Keratinocyte (primary cell): ENCODE data around the gene CMKLR1. TPM values are rescaled to one million over a fixed set of nuclear protein-coding genes. Genes with fewer than 3 reads are reported as not detected.

Source experiments
- DNase-seq: peaks from one replicate; pipeline ENCODE4 v3.0.0-alpha.2; 2011; ENCODE audit warnings: low read depth, missing footprints, low spot score
- FAIRE-seq: peaks from 2 replicates; lab custom pipeline; 2011; peaks lifted over from hg19 to GRCh38; lab: Jason Lieb, UNC
- H2AFZ ChIP-seq: 2 replicates; pipeline ENCODE4 v1.6.0; 2012; ENCODE audit warnings: low read length, control low read depth, inconsistent platforms; ENCODE audit not compliant: control insufficient read depth
- H3K27ac ChIP-seq: 2 replicates; pipeline ENCODE4 v1.5.1; 2011; ENCODE audit warnings: low read length; ENCODE audit not compliant: control insufficient read depth, insufficient read depth
- H3K27me3 ChIP-seq: 3 replicates; pipeline ENCODE4 v1.6.0; 2011; ENCODE audit warnings: low read length; ENCODE audit not compliant: control insufficient read depth, insufficient read depth; ENCODE audit errors: extremely low read depth
- H3K36me3 ChIP-seq, 2 experiments: 2 replicates in 1 of 2; 3 replicates in 1 of 2; pipeline ENCODE4 v1.5.1; 2011; ENCODE audit warnings: low read length in 2 of 2, mild to moderate bottlenecking in 1 of 2; ENCODE audit not compliant: control insufficient read depth in 2 of 2, insufficient read depth in 2 of 2; ENCODE audit errors: extremely low read depth in 1 of 2
- H3K4me1 ChIP-seq: 3 replicates; pipeline ENCODE4 v1.5.1; 2011; ENCODE audit warnings: low read length; ENCODE audit not compliant: control insufficient read depth, insufficient read depth; ENCODE audit errors: extremely low read depth
- H3K4me2 ChIP-seq: 3 replicates; pipeline ENCODE4 v1.6.0; 2011; ENCODE audit warnings: low read depth, low read length; ENCODE audit not compliant: control insufficient read depth, insufficient read depth; ENCODE audit errors: extremely low read depth
- H3K4me3 ChIP-seq, 3 experiments: fragments of 200-600 bp in 1 of 3; sonication (generic) in 1 of 3; 2 replicates in 2 of 3; 3 replicates in 1 of 3; pipeline ENCODE4 v1.5.1; 2011 to 2016; ENCODE audit warnings: low read length in 3 of 3, mild to moderate bottlenecking in 3 of 3, control low read depth in 2 of 3, inconsistent platforms in 1 of 3, low read depth in 1 of 3, mixed read lengths in 1 of 3, mixed run types in 1 of 3, moderate library complexity in 1 of 3; ENCODE audit not compliant: control insufficient read depth in 2 of 3, insufficient read depth in 2 of 3; ENCODE audit errors: extremely low read depth in 1 of 3
- H3K79me2 ChIP-seq: 2 replicates; pipeline ENCODE4 v1.6.0; 2012; ENCODE audit warnings: low read length; ENCODE audit not compliant: control insufficient read depth, insufficient read depth
- H3K9ac ChIP-seq: 3 replicates; pipeline ENCODE4 v1.6.0; 2011; ENCODE audit warnings: low read length; ENCODE audit not compliant: control insufficient read depth, insufficient read depth; ENCODE audit errors: extremely low read depth
- H3K9me1 ChIP-seq: 3 replicates; pipeline ENCODE4 v1.6.0; 2011; ENCODE audit warnings: low read length; ENCODE audit not compliant: control insufficient read depth, insufficient read depth; ENCODE audit errors: extremely low read depth
- H3K9me3 ChIP-seq: 2 replicates; pipeline ENCODE4 v1.5.1; 2012; ENCODE audit warnings: low read depth, low read length; ENCODE audit not compliant: control insufficient read depth
- H4K20me1 ChIP-seq: 3 replicates; pipeline ENCODE4 v1.6.0; 2011; ENCODE audit warnings: low read length; ENCODE audit not compliant: control insufficient read depth, insufficient read depth; ENCODE audit errors: extremely low read depth
- CTCF ChIP-seq, 3 experiments: IDR thresholded peaks in 1 of 3; conservative IDR thresholded peaks in 1 of 3; optimal IDR thresholded peaks in 1 of 3; 2 replicates in 2 of 3; 3 replicates in 1 of 3; pipeline versions ENCODE3 to v1.5.1; 2011; ENCODE audit warnings: low read length in 3 of 3, mild to moderate bottlenecking in 3 of 3, moderate library complexity in 2 of 3, control low read depth in 1 of 3, inconsistent platforms in 1 of 3; ENCODE audit not compliant: insufficient read depth in 2 of 3; ENCODE audit errors: extremely low read depth in 1 of 3
- EZH2 ChIP-seq: IDR thresholded peaks from one replicate; pipeline ENCODE4 v1.6.1; 2012; ENCODE audit warnings: inconsistent platforms, mild to moderate bottlenecking, low read length, moderate library complexity
- dilution Hi-C: fragments of 300-500 bp; cut with MboI; formaldehyde crosslinking; loops from one replicate; pipeline ENCODE4 v1.7.0; 2020; ENCODE audit warnings: low sequenced_read_pairs; ENCODE audit not compliant: extremely low pct_ligation_motif_present
- polyA plus RNA-seq, 5 experiments: library from polyadenylated mRNA; depleted of rRNA in 3 of 5; stranded (reverse) in 3 of 5; stranded (forward) in 1 of 5; unstranded in 1 of 5; fragments of >200 nt; gene quantifications; 1 replicate in 1 of 5; 2 replicates in 3 of 5; 3 replicates in 1 of 5; pipeline versions ENCODE4 v1.2.1 to v1.2.3, GENCODE V29; 2011 to 2012; ENCODE audit warnings: missing spikeins in 2 of 5, low read depth in 1 of 5, low replicate concordance in 1 of 5

The CMKLR1 gene
- polyA plus RNA-seq, 1 donor (not counting 4 experiments of a cell fraction or from before 2014, with no cell fraction given), result not detected

GRCh38 chr12:108337235-108338223 lies 1.6 kb downstream of the CMKLR1 start:
- H3K36me3 ChIP-seq, result no peaks in the 10 kb centered on the region
- no peak overlapping the region for H2AFZ ChIP-seq
- no peaks in the 10 kb centered on the region for H3K79me2 ChIP-seq
- H3K27ac ChIP-seq, result no peak overlapping the region
- no peaks in the 10 kb centered on the region for H3K9me3 ChIP-seq
- no peak overlapping the region for H3K9ac ChIP-seq
- dilution Hi-C loops, result no loop called here
- H3K4me3 ChIP-seq, result no peak overlapping the region
- TF ChIP-seq CTCF (optimal IDR thresholded peaks at IDR 0.05 in 1 of 3, IDR thresholded peaks at IDR 0.05 in 1 of 3, conservative IDR thresholded peaks at IDR 0.05 in 1 of 3; ENCODE audit: extremely low read depth in 1 of 3, insufficient read depth in 2 of 3, low read length in 3 of 3), result peak; percentile 51 to 63 (median 51)
- TF ChIP-seq EZH2, result no peak
- H3K4me2 ChIP-seq, result no peak overlapping the region
- H3K9me1 ChIP-seq, result no peaks in the 10 kb centered on the region
- FAIRE-seq (no peak), DNase-seq (no peak)
- no peaks in the 10 kb centered on the region for H3K4me1 ChIP-seq
- H4K20me1 ChIP-seq, result no peaks in the 10 kb centered on the region
- H3K27me3 ChIP-seq, result peaks cover 16% of the 10 kb centered on the region

- dilution Hi-C loops, result no loop called here
- no peaks in the 10 kb centered on the region for H3K79me2 ChIP-seq
- no peak overlapping the region for H3K4me3 ChIP-seq
- no peaks in the 10 kb centered on the region for H4K20me1 ChIP-seq
- H3K4me1 ChIP-seq, result no peaks in the 10 kb centered on the region
- H3K9me1 ChIP-seq, result no peaks in the 10 kb centered on the region
- FAIRE-seq (no peak), DNase-seq (no peak)
- no peak overlapping the region for H3K9ac ChIP-seq
- no peak overlapping the region for H3K4me2 ChIP-seq
- TF ChIP-seq EZH2 (no peak), CTCF (optimal IDR thresholded peaks at IDR 0.05 in 1 of 3, IDR thresholded peaks at IDR 0.05 in 1 of 3, conservative IDR thresholded peaks at IDR 0.05 in 1 of 3; ENCODE audit: extremely low read depth in 1 of 3, insufficient read depth in 2 of 3, low read length in 3 of 3) (no peak)
- no peak overlapping the region for H2AFZ ChIP-seq
- H3K9me3 ChIP-seq, result no peaks in the 10 kb centered on the region
- H3K27ac ChIP-seq, result no peak overlapping the region
- H3K36me3 ChIP-seq, result no peaks in the 10 kb centered on the region
- H3K27me3 ChIP-seq, result peaks cover 14% of the 10 kb centered on the region
Observed at GRCh38 chr12:108335349-108336119, 3.6 kb downstream of the CMKLR1 start.
